Bone marrow (tissue), 2 donors: ENCODE measurements around the gene SPDYE6.
A peak's percentile ranks its signal among the peaks of the same experiment; 100 is the strongest.
"Not testable (repeated sequence)": the region's sequence is repeated elsewhere in the genome, so short reads cannot be mapped to it uniquely, and the experiment has no call there.

Source experiments
- DNase-seq, 2 donors: peaks; one replicate each; lab custom pipeline; 2025; lab: John Stamatoyannopoulos, UW

SPDYE6 gene

DNA sequence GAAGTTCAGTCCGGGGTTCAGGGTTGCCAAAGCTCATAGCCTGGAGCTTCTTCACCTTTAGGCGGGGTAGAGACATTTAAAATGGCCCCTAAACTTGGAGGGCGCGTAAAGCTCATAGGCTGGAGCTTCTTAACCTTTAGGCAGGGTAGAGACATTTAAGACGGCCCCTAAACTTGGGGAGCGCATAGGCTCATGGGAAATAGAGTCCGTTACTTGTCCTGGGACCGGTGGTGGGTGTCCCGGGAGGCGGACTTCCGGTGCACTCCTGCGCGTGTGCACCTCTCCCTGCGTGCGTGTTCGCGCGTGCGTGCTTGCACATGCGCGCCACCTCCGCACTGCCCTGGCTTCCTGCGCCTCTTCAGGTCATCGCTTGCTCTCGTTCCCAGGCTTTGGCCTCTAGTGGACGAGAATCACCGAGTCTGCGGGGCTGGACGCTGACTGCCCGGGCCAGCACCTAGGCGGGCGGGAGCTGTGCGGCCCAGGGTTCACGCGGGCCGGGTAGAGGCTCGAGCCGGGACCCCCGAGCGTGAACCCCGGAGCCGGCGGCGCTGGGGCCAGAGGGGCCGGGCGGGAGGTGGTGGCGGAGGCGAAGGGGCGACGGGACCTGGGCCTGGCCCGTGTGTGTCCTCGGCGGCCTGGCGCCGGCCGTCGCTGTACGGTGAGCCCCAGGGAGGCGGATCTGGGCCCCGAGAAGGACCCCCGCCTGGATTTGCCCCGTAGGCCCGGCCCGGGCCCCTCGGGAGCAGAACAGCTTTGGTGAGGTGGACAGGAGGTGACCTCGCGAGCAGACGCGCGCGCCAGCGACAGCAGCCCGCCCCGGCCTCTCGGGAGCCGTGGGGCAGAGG lies 7.5 kb upstream of the SPDYE6 start:
- peak; percentile 50 to 96 for DNase-seq

DNA sequence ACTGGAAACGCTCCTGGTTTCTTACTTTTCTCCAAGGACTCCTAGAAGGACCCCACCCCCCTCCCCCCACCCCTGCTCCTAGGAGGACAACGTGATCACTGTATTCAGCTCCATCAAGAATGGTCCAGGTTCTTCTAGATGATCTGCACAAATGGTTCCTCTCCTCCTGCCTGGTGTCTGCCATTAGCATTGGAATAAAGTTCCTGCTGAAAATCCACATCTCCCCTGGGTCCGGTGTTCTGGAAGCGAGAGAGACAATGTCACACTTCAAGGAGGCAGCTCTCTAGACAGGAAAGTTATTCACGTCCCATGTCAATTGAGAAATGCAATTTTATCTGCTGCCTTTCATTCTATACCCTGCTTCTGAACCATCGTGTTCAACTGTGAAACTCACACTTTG lies 9.3 kb downstream of the SPDYE6 start:
- not testable (repeated sequence) for DNase-seq

DNA sequence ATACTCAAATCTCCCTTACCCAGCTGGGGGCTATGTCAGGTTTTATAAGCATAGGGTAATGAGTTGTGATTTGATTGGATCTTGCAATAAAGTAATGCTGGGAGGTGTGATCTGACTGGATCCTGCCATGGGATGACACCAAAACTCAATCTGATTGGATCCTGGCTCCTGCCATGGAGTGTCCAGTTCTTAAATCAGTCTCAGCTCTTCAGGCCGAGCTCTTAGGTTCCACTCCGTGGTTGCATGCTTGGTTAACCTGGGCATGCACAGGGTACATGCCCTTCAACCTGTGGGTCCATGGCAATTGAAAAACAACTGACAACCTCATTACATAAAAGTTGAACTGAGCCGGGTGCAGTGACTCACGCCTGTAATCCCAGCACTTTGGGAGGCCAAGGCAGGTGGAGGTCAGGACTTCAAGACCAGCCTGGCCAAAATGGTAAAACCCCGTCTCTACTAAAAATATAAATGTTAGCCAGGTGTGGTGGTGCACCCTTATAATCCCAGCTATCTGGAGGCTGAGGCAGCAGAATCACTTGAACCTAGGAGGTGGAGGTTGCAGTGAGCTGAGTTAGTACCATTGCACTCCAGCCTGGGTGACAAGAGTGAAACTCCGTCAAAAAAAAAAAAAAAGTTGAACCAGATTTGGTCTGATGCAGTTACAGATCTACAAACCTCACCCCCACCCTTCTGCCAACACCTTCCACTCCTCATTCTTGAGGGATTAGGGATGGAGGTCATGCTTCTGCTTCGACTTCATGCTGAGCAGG lies 15.5 kb downstream of the SPDYE6 start:
- DNase-seq, result not testable (repeated sequence)

DNA sequence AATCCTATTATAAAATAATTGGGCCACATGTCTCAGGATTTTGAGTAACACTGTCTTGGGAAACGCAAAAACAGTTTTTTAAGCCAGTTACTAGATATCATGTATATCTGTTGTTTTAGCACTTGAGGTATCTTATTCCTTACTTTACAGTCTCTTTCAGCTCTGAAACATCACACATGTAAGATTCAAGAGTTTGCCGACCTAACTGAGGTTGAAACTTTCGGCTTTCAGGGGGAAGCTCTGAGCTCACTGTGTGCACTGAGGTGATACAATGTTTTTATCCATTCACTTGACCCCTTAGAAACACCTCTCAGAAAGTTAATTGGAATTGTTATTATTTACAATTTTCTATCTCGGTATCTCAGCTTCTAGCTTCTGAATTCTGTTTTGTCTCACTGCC lies 18.8 kb downstream of the SPDYE6 start:
- DNase-seq, result not testable (repeated sequence)

DNA sequence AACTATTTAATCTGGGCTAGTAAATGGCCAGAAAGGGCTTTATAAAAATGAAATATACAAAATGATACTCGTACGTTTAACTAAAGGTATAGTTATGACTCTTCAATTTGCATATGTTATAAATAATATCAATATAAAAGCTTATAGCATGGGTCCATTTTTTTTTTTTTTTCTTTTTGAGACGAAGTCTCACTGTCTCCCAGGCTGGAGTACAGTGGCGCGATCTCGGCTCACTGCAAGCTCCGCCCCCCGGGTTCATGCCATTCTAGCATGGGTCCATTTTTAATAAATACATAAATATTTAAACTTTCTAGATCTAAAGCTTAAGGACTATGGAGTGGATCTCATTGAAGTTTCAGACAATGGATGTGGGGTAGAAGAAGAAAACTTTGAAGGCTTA lies 19.2 kb downstream of the SPDYE6 start:
- DNase-seq, result not testable (repeated sequence)

DNA sequence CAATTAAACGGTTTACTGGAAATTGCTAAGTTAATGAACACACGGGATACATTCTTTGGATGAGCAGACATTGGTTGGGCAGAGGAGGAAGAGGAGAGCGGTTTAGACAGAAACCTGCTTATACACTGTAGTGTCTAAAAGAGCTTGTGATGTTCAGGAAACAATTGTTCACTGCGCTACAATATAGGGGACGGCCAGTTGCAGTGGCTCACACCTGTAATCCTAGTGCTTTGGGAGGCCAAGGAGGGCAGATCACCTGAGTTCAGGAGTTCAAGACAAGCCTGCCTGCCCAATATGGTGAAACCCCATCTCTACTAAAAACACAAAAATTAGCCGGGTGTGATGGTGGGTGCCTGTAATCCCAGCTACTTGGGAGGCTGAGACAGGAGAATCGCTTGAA lies 20.7 kb downstream of the SPDYE6 start:
- DNase-seq, result not testable (repeated sequence)

DNA sequence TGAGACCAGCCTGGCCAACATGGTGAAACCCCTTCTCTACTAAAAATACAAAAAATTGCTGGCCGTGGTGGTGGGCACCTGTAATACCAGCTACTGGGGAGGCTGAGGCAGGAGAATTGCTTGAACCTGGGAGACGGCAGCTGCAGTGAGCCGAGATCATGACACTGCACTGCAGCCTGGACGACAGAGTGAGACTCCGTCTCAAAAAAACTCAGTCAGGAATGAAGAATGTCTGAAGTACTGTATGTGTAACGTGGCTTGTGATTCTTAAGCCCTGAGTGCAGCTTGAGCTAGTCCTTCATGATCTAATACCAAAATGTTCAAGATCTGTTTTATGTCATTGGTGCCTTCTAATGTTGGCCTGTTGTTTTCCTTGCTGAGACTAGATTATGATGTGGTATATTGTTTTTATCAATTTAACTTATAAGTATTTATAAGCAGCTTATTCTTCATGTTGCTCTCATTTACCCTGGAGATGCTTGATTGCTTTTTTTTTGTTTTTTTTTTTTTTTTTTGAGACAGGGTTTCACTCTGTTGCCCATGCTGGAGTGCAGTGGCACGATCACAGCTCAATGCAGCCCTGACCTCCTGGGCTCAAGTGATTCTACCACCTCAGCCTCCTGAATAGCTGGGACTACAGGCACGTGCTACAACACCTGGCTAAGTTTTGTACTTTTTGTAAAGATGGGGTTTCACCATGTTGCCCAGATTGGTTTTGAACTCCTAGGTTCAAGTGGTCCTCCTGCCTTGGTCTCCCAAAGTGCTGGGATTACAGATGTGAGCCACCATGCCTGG lies 25.4 kb downstream of the SPDYE6 start:
- DNase-seq, result not testable (repeated sequence)

DNA sequence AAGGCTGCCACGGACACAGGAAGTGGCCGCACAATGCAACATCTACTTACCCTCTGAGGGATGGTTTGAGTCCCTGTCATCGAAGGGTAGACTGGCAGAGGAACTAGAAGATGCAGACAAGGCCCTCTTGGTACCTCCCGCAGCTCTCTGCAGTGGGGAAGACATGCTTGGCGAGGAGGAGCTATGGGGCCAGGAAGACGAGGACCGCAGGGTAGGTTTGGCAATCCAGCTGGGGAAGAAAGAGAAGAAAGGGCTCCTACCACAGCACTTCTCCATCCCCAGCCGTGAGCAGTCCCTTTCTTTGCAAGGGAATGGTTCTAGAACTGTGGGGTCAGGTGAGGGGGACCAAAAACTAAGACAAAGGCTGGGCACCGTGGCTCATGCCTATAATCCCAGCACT lies 26.9 kb downstream of the SPDYE6 start:
- not testable (repeated sequence) for DNase-seq

DNA sequence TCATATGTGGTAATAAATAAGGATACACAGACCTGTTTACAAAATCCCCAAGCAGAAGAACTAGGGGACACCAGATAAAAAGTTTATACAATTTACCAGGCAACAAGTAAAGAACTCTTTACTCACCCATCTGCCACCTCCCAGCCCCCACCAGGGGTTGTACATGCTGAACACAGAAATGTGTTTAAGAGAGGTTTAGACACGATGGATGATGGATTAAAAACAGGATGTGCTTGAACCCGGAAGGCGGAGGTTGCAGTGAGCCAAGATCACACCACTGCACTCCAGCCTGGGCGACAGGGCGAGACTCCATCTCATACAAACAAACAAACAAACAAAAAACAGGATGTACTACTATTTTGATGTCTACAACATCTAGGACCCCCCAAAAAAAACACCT lies 27.4 kb downstream of the SPDYE6 start:
- DNase-seq, result not testable (repeated sequence)

DNA sequence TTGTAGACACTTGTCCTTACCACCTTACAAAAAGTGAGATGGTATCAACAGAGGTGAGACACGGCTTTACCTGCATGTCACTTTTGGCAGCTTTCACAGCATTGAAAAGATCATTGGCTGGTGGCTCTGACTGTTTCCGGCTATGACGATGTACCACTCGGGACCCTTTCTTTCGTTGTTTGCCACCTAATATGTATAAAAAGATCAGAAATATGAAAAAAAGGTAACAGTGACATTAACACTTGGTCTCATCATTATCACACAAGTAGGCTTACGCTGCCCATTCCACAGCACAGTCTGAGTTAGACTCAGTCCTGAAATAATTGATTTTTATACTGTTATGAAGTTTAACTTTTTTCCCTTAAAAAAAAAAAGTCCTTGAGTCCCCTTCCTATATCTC lies 29.1 kb downstream of the SPDYE6 start:
- DNase-seq, result not testable (repeated sequence)

DNA sequence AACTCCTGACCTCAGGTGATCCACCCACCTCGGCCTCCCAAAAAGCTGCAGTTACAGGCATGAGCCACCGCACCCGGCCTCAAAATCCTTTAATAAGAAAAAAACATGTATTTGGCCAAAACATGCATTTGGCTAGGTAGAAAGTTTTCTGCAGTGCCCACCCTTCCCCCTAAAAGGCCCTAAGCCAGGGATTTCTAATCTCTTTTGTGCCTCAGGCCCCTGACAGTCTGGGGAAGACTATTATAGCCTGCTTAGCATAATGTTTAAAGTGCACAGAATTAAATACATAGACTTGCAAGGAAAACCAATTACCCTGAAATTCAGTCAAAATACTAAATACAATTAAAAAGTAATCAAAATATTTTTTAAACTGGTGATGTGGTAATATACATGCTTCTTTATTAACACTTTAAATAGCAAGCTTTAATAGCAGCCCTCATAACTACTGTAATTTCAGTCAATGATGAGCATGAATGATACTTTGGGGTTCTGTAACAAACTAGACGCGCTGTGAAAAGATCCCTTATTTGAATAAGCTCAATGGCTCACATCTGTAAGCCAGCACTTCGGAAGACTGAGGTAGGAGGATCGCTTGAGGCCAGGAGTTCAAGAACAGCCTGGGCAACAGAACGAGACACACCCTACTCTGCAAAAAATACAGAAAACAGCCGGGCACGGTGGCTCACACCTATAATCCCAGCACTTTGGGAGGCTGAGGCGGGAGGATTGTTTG lies 29.9 kb downstream of the SPDYE6 start:
- no peak for DNase-seq

DNA sequence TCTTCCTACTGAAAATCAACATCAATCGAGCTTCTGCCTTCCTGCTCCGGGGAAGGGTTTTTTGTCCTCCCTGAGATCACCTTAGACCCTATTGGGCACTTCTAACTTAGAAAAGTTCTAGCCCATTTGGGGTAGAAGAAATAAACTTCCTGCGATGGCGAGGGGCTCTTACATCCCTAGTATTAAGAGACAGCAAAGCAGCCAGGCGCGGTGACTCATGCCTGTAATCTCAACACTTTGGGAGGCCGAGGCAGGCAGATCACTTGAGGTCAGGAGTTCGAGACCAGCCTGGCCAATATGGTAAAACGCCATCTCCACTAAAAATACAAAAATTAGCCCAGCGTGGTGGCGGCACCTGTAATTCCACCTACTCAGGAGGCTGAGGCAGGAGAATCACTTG lies 31.1 kb downstream of the SPDYE6 start:
- not testable (repeated sequence) for DNase-seq

DNA sequence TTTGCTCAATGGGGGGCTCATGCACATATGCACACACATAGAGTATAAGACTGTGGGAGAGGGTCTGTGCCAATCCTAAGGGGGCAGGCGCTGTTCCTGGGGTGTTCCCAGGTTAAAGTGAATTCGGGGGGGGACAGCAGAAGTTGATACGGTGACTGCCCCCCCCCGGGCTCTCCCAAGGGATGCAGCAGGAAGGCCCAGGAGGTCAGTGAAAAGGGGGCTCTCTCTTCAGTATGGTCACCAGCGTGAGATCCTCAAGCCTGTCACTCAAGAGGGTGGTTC lies 32.4 kb downstream of the SPDYE6 start:
- no peak for DNase-seq

DNA sequence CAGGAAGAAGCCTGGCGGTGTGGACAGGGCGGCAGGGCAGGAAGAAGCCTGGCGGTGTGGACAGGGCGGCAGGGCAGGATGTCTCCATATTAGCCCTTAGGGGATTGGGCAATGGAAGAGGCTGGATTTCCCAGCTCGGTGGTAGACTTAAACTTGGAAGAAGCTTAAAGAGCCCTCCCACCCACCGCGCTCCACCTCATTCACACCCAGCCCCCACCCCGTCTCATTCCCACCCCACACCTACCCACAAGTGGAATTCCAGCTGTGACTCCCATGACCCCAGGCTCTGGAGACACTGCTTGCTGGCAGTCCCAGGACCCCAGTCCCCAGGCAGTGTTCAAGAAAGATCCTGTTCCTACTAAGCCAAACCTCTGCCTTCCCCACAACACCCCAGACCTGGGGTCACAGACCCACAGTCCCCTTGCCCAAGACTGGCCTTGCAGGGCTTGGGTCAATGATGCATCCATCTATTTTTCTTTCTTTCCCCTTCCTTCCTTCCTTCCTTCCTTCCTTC lies 34.0 kb downstream of the SPDYE6 start:
- DNase-seq, result no peak

DNA sequence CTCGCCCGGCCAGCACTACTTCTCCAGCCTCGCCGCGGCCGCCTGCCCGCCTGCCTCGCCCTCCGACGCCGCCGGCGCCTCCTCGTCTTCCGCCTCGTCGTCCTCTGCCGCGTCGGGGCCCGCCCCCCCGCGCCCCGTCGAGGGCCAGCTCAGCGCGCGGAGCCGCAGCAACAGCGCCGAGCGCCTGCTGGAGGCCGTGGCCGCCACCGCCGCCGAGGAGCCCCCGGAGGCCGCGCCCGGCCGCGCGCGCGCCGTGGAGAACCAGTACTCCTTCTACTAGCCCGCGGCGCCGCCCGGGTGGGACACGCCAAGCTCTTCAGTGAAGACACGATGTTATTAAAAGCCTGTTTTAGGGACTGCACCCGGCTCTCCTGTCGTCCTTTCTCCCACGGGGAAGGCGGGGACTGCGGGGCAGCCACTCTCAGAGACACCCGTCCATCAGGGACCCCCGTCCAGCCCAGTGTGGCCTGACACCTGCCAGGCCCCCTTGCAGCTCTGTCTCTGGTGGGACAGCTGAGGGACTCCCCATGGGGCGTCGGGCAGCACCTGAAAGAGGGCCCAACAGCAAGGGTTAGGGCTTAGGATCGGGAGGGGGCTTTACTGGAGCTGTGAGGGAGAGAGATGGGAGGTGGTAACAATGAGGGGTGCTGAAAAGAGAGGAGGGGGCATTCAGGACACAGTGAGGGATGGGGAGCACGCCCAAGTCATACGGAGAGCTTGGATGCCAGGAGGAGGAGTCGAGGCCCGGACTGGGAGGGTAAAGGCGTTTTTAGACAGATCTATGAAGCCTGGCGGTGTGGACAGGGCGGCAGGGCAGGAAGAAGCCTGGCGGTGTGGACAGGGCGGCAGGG lies 34.7 kb downstream of the SPDYE6 start:
- DNase-seq, result no peak

DNA sequence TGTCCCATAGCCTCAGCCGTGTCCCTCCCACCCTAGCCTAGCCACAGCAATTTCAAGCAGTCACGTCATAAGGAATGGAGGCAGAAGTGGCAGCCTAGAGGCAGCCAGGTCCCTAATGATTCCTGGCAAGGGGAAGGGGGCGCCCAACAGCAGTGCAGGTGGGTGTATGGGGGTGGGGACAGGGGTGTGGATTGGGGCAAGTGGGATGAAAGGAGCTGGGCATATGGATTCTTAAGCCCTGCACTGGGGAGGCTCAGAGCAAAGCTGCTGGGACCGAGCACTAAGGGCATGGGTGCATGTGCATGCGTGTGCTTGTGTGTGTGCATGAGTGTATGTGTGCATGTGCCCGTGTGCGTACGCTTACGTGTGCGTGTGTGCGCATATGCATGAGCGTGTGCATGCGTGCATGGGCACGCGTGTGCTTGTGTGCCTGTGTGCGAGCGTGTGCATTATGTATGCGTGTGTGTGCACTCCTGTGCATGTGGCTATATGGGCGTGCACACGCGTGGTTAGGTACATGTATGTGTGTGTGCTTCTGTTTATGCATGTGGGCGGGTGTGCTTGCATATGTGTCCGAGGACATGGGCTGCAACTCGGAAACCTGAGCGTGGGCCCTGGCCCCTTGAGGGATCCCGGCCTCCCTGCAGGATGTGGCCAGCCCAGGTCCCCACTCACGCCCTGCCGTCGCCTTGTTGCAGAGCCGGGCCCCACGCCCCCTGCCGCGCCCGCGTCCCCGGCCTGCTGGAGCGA lies 35.5 kb downstream of the SPDYE6 start:
- no peak for DNase-seq

DNA sequence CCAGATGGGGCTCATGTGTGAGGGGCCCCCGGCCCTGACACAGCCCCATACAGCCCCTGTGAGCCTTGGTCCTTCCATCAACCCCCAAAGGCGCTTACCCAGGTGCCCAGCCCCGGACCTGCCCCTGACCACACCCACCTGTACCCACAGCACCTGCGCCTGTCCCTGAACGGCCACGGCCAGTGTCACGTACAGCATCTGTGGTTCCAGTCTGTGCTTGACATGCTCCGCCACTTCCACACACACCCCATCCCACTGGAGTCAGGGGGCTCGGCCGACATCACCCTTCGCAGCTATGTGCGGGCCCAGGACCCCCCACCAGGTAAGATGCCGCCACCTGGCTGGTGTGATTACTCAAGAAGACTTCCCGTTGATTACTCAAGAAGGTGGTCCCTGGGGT lies 36.1 kb downstream of the SPDYE6 start:
- DNase-seq, result no peak

DNA sequence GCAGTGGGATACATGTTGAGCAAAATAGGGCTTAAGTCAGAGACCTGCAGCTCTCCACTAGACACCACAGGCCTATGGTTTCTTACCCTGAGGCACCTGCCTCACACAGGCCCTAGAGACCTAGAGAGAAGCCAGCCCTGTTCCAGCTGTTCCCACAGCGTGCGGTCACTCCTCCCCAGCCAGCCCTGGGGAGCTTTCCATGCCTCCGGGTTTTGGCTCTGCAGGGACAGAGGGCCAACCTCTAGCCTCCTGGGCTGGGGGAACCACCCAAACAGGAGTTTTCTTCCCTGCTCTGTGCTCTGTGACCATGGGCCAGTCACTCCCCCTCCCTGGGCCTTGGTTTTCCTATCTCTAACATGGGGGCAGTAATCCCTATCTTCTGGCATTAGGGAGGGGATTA lies 36.6 kb downstream of the SPDYE6 start:
- DNase-seq, result no peak

DNA sequence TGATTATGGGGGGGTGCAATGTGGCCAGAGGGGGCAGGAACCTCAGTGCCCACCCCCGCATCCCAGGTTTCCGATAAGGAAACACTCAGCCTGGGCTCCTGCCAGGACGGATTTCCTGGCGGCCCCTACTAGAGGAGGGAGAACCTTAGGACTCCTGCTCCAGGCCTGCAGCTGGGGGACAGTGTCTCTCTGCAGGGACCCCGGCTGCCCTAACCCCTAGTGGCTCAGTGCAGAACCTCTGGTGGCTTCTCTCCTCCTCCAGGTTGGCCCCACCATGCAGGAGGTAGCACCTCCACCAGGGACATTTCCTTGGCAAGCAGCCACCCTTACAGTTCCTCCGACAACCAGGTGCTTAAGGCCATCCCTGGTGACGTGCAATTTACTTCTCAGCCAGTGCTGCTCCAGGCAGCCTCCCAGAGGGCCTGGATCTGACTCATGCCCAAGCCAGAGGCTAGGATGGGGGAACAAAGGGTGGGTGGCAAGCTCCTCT lies 37.7 kb downstream of the SPDYE6 start:
- no peak for DNase-seq
